ENCODE results near the gene IL18RAP. TPM values are rescaled to one million over a fixed set of nuclear protein-coding genes. Genes with fewer than 3 reads are reported as not detected.

The IL18RAP gene
- total RNA-seq, 1 experiment from 2014 or later = not detected

- Histone ChIP-seq H3K27ac (ENCODE audit: insufficient read length, low read depth, low read length) (no peak overlapping the region), H3K4ac (ENCODE audit: low read depth, low read length) (no peak overlapping the region), H3K4me1 (ENCODE audit: insufficient read depth, low read length) (no peaks in the 10 kb centered on the region), H4K20me1 (ENCODE audit: control insufficient read depth, insufficient read depth, insufficient read length) (no peaks in the 10 kb centered on the region), H2BK20ac (ENCODE audit: low read depth, low read length, poor library complexity, severe bottlenecking) (no peak overlapping the region), H2BK5ac (ENCODE audit: insufficient read length, low read length) (no peak overlapping the region), H2AFZ (ENCODE audit: low read length) (no peak overlapping the region), H2BK12ac (ENCODE audit: insufficient read length, low read depth, low read length) (no peak overlapping the region), H2BK120ac (ENCODE audit: low read depth, low read length, poor library complexity, severe bottlenecking) (no peak overlapping the region), H3K14ac (ENCODE audit: insufficient read depth, low read length) (no peak overlapping the region), H3K4me2 (ENCODE audit: insufficient read depth, insufficient read length, low read length) (no peak overlapping the region), H3K23me2 (ENCODE audit: insufficient read length, low read depth, low read length, poor library complexity, severe bottlenecking) (no peaks in the 10 kb centered on the region), H4K8ac (replicated peaks; ENCODE audit: insufficient read length, low read depth, low read length) (no peak overlapping the region), H3K9ac (ENCODE audit: extremely low read depth, insufficient read length, low read length) (no peak overlapping the region), H2BK15ac (ENCODE audit: low read depth, low read length) (no peak overlapping the region), H3K79me2 (ENCODE audit: insufficient read depth, low read length) (no peaks in the 10 kb centered on the region), H3K56ac (ENCODE audit: insufficient read length, low read depth, low read length) (no peak overlapping the region), H3K79me1 (ENCODE audit: insufficient read depth, low read depth, low read length, poor library complexity, severe bottlenecking) (no peaks in the 10 kb centered on the region), H3T11ph (ENCODE audit: low read length) (no peak overlapping the region), H4K5ac (ENCODE audit: insufficient read length, low read depth, low read length) (no peak overlapping the region), H3K27me3 (ENCODE audit: insufficient read depth, low read length) (no peaks in the 10 kb centered on the region), H4K91ac (ENCODE audit: insufficient read length, low read depth, low read length) (no peak overlapping the region), H3K18ac (ENCODE audit: insufficient read length, low read depth, low read length) (no peak overlapping the region), H3K23ac (ENCODE audit: insufficient read length, low read depth, low read length) (no peak overlapping the region), H2AK5ac (ENCODE audit: insufficient read length, low read length) (no peak overlapping the region), H3K9me3 (ENCODE audit: control insufficient read depth, low read depth, low read length) (no peaks in the 10 kb centered on the region)
- Mint-ChIP-seq H3K9me3 (no peaks in the 10 kb centered on the region; a peak in 2 of 5 replicates), H3K27me3 (ENCODE audit: low read depth) (peaks cover 20% of the 10 kb centered on the region), H3K36me3 (ENCODE audit: insufficient read depth in 1 of 3, low read depth in 3 of 3) (no peaks in the 10 kb centered on the region), H3K4me3 (no peak overlapping the region), H3K27ac (no peak overlapping the region), H3K4me1 (no peaks in the 10 kb centered on the region)
- DNase-seq = no peak
- TF ChIP-seq, protein P1, sequence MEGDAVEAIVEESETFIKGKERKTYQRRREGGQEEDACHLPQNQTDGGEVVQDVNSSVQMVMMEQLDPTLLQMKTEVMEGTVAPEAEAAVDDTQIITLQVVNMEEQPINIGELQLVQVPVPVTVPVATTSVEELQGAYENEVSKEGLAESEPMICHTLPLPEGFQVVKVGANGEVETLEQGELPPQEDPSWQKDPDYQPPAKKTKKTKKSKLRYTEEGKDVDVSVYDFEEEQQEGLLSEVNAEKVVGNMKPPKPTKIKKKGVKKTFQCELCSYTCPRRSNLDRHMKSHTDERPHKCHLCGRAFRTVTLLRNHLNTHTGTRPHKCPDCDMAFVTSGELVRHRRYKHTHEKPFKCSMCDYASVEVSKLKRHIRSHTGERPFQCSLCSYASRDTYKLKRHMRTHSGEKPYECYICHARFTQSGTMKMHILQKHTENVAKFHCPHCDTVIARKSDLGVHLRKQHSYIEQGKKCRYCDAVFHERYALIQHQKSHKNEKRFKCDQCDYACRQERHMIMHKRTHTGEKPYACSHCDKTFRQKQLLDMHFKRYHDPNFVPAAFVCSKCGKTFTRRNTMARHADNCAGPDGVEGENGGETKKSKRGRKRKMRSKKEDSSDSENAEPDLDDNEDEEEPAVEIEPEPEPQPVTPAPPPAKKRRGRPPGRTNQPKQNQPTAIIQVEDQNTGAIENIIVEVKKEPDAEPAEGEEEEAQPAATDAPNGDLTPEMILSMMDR (conservative IDR thresholded peaks at IDR 0.05) = no peak
- no CpG with 5 or more reads among the region's 2 CpGs for whole genome bisulfite sequencing (ENCODE audit: extremely low coverage, insufficient read length, low lambda C conversion rate)
These were observed 408 bp downstream of the IL18RAP start for GRCh38 chr2:102423368-102423767.
